ENCODE results near the gene SLC35B3.
"Not testable (repeated sequence)": the region's sequence is repeated elsewhere in the genome, so short reads cannot be mapped to it uniquely, and the experiment has no call there.

The SLC35B3 gene

GRCh38 chr6:8415280-8415679 is 20.1 kb downstream of the SLC35B3 start:
- no peak for DNase-seq (ENCODE audit: low spot score)

GRCh38 chr6:8414844-8415243 is 20.5 kb downstream of the SLC35B3 start:
- DNase-seq (ENCODE audit: low spot score) = no peak

GRCh38 chr6:8405946-8406345 is 29.4 kb downstream of the SLC35B3 start:
- not testable (repeated sequence) for DNase-seq (ENCODE audit: low spot score)

GRCh38 chr6:8402546-8402945 is 32.8 kb downstream of the SLC35B3 start:
- no peak for DNase-seq (ENCODE audit: low spot score)

- no peak for DNase-seq (ENCODE audit: low spot score)
Observed at GRCh38 chr6:8400663-8401062, 34.7 kb downstream of the SLC35B3 start.

GRCh38 chr6:8392569-8392968 is 42.8 kb downstream of the SLC35B3 start:
- DNase-seq (ENCODE audit: low spot score) = no peak

GRCh38 chr6:8391934-8392333 is 43.4 kb downstream of the SLC35B3 start:
- DNase-seq (ENCODE audit: low spot score) = no peak

- DNase-seq (ENCODE audit: low spot score) = no peak
Observed at GRCh38 chr6:8389036-8389818, 46.1 kb downstream of the SLC35B3 start.

- DNase-seq (ENCODE audit: low spot score) = no peak
Observed at GRCh38 chr6:8387942-8388437, 47.4 kb downstream of the SLC35B3 start.

GRCh38 chr6:8383584-8383983 is 51.8 kb downstream of the SLC35B3 start:
- DNase-seq (ENCODE audit: low spot score) = no peak

- DNase-seq (ENCODE audit: low spot score) = no peak
Observed at GRCh38 chr6:8382434-8382833, 52.9 kb downstream of the SLC35B3 start.

- no peak for DNase-seq (ENCODE audit: low spot score)
Observed at GRCh38 chr6:8375916-8376315, 59.4 kb downstream of the SLC35B3 start.

Measured in SK-N-DZ (cell line).